Smooth muscle cell (in vitro differentiated cells): Measurements from ENCODE around the gene LAX1. TPM values are rescaled to one million over a fixed set of nuclear protein-coding genes. Genes with fewer than 3 reads are reported as not detected.
"Not testable (repeated sequence)": the region's sequence is repeated elsewhere in the genome, so short reads cannot be mapped to it uniquely, and the experiment has no call there.

Experiments
- DNase-seq: peaks from one replicate; lab custom pipeline; 2025; ENCODE audit not compliant: unreplicated experiment; lab: John Stamatoyannopoulos, UW
- H2AFZ ChIP-seq: fragments of 200-600 bp; sonication (generic); 2 replicates; pipeline ENCODE4 v1.6.0; 2016; ENCODE audit warnings: antibody characterized with exemption, low read depth, mild to moderate bottlenecking
- H3F3A ChIP-seq: fragments of 200-600 bp; sonication (generic); 2 replicates; pipeline ENCODE4 v1.6.0; 2017; ENCODE audit warnings: antibody characterized with exemption, low read depth
- H3K27ac ChIP-seq: fragments of 200-600 bp; sonication (generic); 2 replicates; pipeline ENCODE4 v1.5.1; 2016; ENCODE audit warnings: low read depth, mild to moderate bottlenecking
- H3K27me3 ChIP-seq: fragments of 200-600 bp; sonication (generic); 2 replicates; pipeline ENCODE4 v1.6.1; 2016; ENCODE audit warnings: low read depth, mild to moderate bottlenecking
- H3K36me3 ChIP-seq: fragments of 200-600 bp; sonication (generic); 2 replicates; pipeline ENCODE4 v1.5.1; 2016; ENCODE audit warnings: low read depth
- H3K4me1 ChIP-seq: fragments of 200-600 bp; sonication (generic); 2 replicates; pipeline ENCODE4 v1.5.1; 2016; ENCODE audit warnings: low read depth
- H3K4me2 ChIP-seq: fragments of 200-600 bp; sonication (generic); 2 replicates; pipeline ENCODE4 v1.6.0; 2016; ENCODE audit warnings: mild to moderate bottlenecking
- H3K4me3 ChIP-seq: fragments of 200-600 bp; sonication (generic); 2 replicates; pipeline ENCODE4 v1.5.1; 2016; ENCODE audit warnings: mild to moderate bottlenecking
- H3K79me2 ChIP-seq: fragments of 200-600 bp; sonication (generic); 2 replicates; pipeline ENCODE4 v1.6.0; 2016; ENCODE audit warnings: low read depth, mild to moderate bottlenecking
- H3K9ac ChIP-seq: fragments of 200-600 bp; sonication (generic); 2 replicates; pipeline ENCODE4 v1.6.0; 2016; ENCODE audit warnings: low read depth
- H3K9me3 ChIP-seq: fragments of 200-600 bp; sonication (generic); replicated peaks from 2 replicates; pipeline ENCODE4 v1.5.1; 2016; ENCODE audit warnings: low read depth
- H4K20me1 ChIP-seq: fragments of 200-600 bp; sonication (generic); 2 replicates; pipeline ENCODE4 v1.6.0; 2016; ENCODE audit warnings: low read depth
- CTCF ChIP-seq: fragments of 200-600 bp; sonication (generic); IDR thresholded peaks from 2 replicates; pipeline ENCODE4 v1.5.1; 2017; ENCODE audit warnings: borderline replicate concordance, mild to moderate bottlenecking, antibody characterized with exemption; ENCODE audit not compliant: insufficient read depth, poor library complexity, severe bottlenecking
- WGBS: methylation state at CpG from one replicate; pipeline ENCODE4 v1.1.7; 2016; ENCODE audit warnings: low lambda C conversion rate; 5-methylcytosine and 5-hydroxymethylcytosine counted together
- polyA plus RNA-seq: library from polyadenylated mRNA; unstranded; fragments of >200 nt; fragmentation: Nextera tagmentation; extraction: Ambion mirVana; gene quantifications from 2 replicates; pipeline ENCODE4 v1.2.1, GENCODE V29; 2016
- total RNA-seq: library from RNA; depleted of rRNA; stranded (reverse); fragments of >200 nt; gene quantifications from 2 replicates; pipeline ENCODE4 v1.2.3, GENCODE V29; 2014

LAX1 gene
- total and polyA plus RNA-seq, 2 experiments from 2014 or later, result 0.27 to 0.36 TPM

DNA sequence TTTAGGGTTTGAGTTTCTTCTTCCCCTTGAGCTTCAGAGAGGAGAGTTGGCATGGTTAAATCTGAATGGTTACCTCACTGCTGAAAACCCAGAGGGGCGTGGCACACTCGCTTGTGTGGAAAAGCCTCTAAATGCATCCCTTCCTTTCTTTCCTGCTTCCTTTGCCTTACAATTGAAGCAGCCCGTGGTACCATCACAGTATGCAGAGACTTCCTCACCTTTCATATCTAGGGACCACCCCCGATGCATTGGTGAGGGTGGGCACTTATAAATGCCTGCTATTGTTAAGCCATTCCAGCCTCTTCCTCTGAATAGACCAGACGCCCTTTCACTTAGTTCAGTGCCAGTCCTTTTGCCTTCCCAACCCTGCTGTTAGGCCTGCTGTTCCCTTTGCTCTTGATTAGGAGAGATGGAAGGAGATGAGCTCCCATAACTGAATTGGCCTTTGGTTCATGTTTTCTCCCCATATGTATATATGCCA, 21.9 kb upstream of the LAX1 start:
- Histone ChIP-seq H3K4me3 (no peak overlapping the region), H3K9me3 (no peaks in the 10 kb centered on the region), H3K27me3 (no peaks in the 10 kb centered on the region), H2AFZ (no peak overlapping the region), H3K4me1 (no peaks in the 10 kb centered on the region), H3K79me2 (no peaks in the 10 kb centered on the region), H3F3A (peaks cover 9% of the 10 kb centered on the region), H3K9ac (no peak overlapping the region), H3K4me2 (no peak overlapping the region), H4K20me1 (no peaks in the 10 kb centered on the region), H3K36me3 (peaks cover 3% of the 10 kb centered on the region), H3K27ac (no peak overlapping the region)
- TF ChIP-seq CTCF, result no peak
- no peak for DNase-seq
- 74% methylated on average over 5 of the region's 5 CpGs for WGBS

DNA sequence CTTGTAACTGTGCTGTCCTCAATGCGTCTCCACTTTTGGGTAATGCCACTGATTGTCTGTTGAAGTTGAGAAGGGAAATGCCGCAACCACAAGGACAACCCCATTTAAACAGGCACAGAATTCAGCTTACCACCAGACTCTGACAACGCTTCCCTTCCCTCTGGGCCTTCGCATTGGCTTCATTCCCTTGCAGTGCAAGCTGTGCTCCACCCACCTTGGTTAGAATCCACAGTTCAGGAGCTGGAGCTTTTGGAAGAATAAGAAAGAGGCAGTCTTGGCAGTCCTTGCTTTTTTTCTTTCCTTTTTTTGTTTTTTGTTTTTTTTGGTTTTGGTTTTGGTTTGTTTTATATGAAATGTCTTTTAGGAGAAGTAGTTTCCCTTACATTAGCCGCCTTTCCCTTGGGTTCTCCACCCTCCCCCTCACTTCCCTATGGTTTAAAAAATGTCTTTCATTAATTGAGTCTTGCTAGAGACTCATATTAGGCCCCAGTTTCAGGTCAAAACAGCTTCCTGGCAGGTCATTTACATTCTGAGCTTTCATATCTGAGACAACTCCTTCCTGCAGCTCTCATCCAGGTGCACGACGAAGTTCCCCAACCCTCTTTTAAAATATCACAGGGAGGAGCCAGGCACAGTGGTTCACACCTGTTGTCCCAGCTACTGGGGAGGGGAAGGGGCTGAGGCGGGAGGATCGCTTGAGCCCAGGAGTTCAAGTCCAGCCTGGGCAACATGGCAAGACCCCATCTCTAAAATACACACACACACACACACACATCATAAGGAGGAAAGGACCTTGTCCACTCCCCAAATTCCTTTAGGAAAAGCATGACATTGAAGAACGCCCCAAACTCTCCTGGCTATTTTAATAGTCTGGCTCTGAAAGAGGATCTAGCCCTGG, 20.7 kb upstream of the LAX1 start:
- Histone ChIP-seq H3K27ac (no peak overlapping the region), H3K79me2 (no peaks in the 10 kb centered on the region), H3K4me1 (no peaks in the 10 kb centered on the region), H4K20me1 (no peaks in the 10 kb centered on the region), H3K9me3 (no peaks in the 10 kb centered on the region), H3K4me3 (no peak overlapping the region), H3K36me3 (peaks cover 3% of the 10 kb centered on the region), H2AFZ (no peak overlapping the region), H3K27me3 (no peaks in the 10 kb centered on the region), H3F3A (peaks cover 9% of the 10 kb centered on the region), H3K4me2 (no peak overlapping the region), H3K9ac (no peak overlapping the region)
- 89% methylated on average over 10 of the region's 10 CpGs for WGBS
- no peak for TF ChIP-seq CTCF
- DNase-seq, result no peak

DNA sequence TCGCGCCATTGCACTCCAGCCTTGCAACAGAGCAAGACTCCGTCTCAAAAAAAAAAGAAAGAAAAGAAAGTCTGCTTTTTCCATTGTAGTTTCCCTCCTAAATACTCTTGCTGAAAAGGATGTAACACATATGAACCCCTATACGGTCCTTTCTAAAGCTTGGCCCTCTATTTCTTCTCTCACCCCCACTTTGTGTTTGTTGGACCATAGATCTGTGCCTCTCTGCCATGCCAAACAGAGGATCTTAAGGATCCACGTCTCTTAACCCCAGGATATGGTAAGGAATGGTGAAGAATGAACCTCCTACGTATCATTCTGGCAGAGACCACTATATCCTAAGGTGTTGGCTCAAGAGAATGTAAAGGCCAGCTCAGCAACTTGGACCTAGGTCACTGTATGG, 18.7 kb upstream of the LAX1 start:
- Histone ChIP-seq H3K79me2 (no peaks in the 10 kb centered on the region), H3K9ac (no peak overlapping the region), H4K20me1 (no peaks in the 10 kb centered on the region), H3K36me3 (peaks cover 3% of the 10 kb centered on the region), H3F3A (peaks cover 9% of the 10 kb centered on the region), H3K27me3 (no peaks in the 10 kb centered on the region), H3K4me2 (no peak overlapping the region), H3K27ac (no peak overlapping the region), H3K9me3 (no peaks in the 10 kb centered on the region), H2AFZ (no peak overlapping the region), H3K4me3 (no peak overlapping the region), H3K4me1 (no peaks in the 10 kb centered on the region)
- no peak for DNase-seq
- no peak for TF ChIP-seq CTCF
- 94% methylated on average over 6 of the region's 6 CpGs for WGBS

- H3K9me3 ChIP-seq, result no peaks in the 10 kb centered on the region
- H2AFZ ChIP-seq, result no peak overlapping the region
- no peaks in the 10 kb centered on the region for H3K27me3 ChIP-seq
- WGBS, result 65% methylated on average over 3 of the region's 3 CpGs
- H3K4me1 ChIP-seq, result no peaks in the 10 kb centered on the region
- H3K27ac ChIP-seq, result peak overlapping the region; percentile 28
- H4K20me1 ChIP-seq, result no peaks in the 10 kb centered on the region
- H3K4me2 ChIP-seq, result no peak overlapping the region
- H3K4me3 ChIP-seq, result no peak overlapping the region
- H3K79me2 ChIP-seq, result no peaks in the 10 kb centered on the region
- no peaks in the 10 kb centered on the region for H3K36me3 ChIP-seq
- no peak for DNase-seq
- TF ChIP-seq CTCF, result no peak
- H3F3A ChIP-seq, result no peaks in the 10 kb centered on the region
- no peak overlapping the region for H3K9ac ChIP-seq
Measured at GRCh38 chr1:203751051-203751450, 13.9 kb upstream of the LAX1 start.

DNA sequence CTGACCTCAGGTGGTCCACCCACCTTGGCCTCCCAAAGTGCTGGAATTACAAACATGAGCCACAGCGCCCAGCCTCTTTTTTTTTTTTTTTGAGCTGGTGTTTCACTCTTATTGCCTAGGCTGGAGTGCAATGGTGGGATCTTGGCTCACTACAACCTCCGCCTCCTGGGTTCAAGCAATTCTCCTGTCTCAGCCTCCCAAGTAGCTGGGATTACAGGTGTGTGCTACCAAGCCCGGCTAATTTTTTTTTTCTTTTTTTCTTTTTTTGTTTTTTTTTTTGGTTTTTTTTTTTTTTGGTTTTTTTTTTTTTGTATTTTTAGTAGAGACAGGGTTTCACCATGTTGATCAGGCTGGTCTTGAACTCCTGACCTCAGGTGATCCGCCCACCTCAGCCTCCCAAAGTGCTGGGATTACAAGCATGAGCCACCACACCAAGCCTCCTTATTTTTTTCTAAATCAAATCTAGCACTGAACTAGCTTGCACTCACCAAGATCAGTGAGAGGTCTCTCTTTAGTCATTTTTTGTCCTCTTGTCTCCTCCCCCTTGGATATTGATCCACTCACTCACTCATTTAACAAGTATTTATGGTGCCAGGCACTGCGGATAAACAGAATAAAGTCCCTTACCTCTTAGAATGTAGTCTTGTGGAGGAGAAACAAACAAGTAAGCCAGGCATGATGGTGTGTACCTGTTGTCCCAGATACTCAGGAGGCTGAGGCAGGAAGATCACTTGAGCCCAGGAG, 13.2 kb upstream of the LAX1 start:
- H3K4me1 ChIP-seq, H3K79me2 ChIP-seq, H3K27me3 ChIP-seq, DNase-seq, H3F3A ChIP-seq, H4K20me1 ChIP-seq, H2AFZ ChIP-seq, H3K9ac ChIP-seq, H3K4me3 ChIP-seq, H3K4me2 ChIP-seq, H3K27ac ChIP-seq, H3K9me3 ChIP-seq, H3K36me3 ChIP-seq: not testable (repeated sequence)
- WGBS, result 93% methylated on average over 5 of the region's 5 CpGs
